Measurements from ENCODE around the gene SARM1.
A peak's percentile ranks its signal among the peaks of the same experiment; 100 is the strongest.

The SARM1 gene

GRCh38 chr17:28371245-28372202, at the start of gene SARM1:
SARM1 (plus strand) TSS chr17:28371694; CDS start chr17:28372033, 339 bp downstream.
- peak within 1 kb of the TSS; percentile 93 for H3K4me3 Mint-ChIP-seq
- peak; percentile 91 for DNase-seq (ENCODE audit: low spot score)
- H3K4me1 Mint-ChIP-seq (ENCODE audit: low read depth) = peaks cover 12% of the 10 kb centered on the region
- H3K27ac Mint-ChIP-seq = peak within 1 kb of the TSS; percentile 93
- H3K36me3 Mint-ChIP-seq (ENCODE audit: low read depth) = peaks cover 2% of the 10 kb centered on the region
- no peaks in the 10 kb centered on the region for H3K9me3 Mint-ChIP-seq
- H3K27me3 Mint-ChIP-seq (ENCODE audit: low read depth) = no peaks in the 10 kb centered on the region

- Mint-ChIP-seq H3K4me1 (ENCODE audit: low read depth) (peaks cover 35% of the 10 kb centered on the region), H3K9me3 (no peaks in the 10 kb centered on the region), H3K4me3 (no peak overlapping the region), H3K36me3 (ENCODE audit: low read depth) (peaks cover 44% of the 10 kb centered on the region), H3K27ac (no peak overlapping the region), H3K27me3 (ENCODE audit: low read depth) (no peaks in the 10 kb centered on the region)
- DNase-seq (ENCODE audit: low spot score) = no peak
Observed at GRCh38 chr17:28324267-28324745, 47.2 kb upstream of the SARM1 start.

- H3K27me3 Mint-ChIP-seq (ENCODE audit: low read depth) = no peaks in the 10 kb centered on the region
- peaks cover 35% of the 10 kb centered on the region for H3K4me1 Mint-ChIP-seq (ENCODE audit: low read depth)
- peak overlapping the region; percentile 17 for H3K27ac Mint-ChIP-seq
- H3K4me3 Mint-ChIP-seq = no peak overlapping the region
- no peaks in the 10 kb centered on the region for H3K9me3 Mint-ChIP-seq
- peaks cover 44% of the 10 kb centered on the region for H3K36me3 Mint-ChIP-seq (ENCODE audit: low read depth)
- DNase-seq (ENCODE audit: low spot score) = no peak
Observed at GRCh38 chr17:28324781-28325180, 46.7 kb upstream of the SARM1 start.

GRCh38 chr17:28325211-28325610, 46.3 kb upstream of the SARM1 start:
- Mint-ChIP-seq H3K4me3 (no peak overlapping the region), H3K9me3 (no peaks in the 10 kb centered on the region), H3K27ac (peak overlapping the region; percentile 17), H3K4me1 (ENCODE audit: low read depth) (peaks cover 31% of the 10 kb centered on the region), H3K36me3 (ENCODE audit: low read depth) (peaks cover 40% of the 10 kb centered on the region), H3K27me3 (ENCODE audit: low read depth) (no peaks in the 10 kb centered on the region)
- DNase-seq (ENCODE audit: low spot score) = no peak

- Mint-ChIP-seq H3K27me3 (ENCODE audit: low read depth) (no peaks in the 10 kb centered on the region), H3K36me3 (ENCODE audit: low read depth) (peaks cover 34% of the 10 kb centered on the region), H3K9me3 (no peaks in the 10 kb centered on the region), H3K27ac (no peak overlapping the region), H3K4me1 (ENCODE audit: low read depth) (peaks cover 23% of the 10 kb centered on the region), H3K4me3 (no peak overlapping the region)
- no peak for DNase-seq (ENCODE audit: low spot score)
Observed at GRCh38 chr17:28326114-28326513, 45.4 kb upstream of the SARM1 start.

- H3K4me3 Mint-ChIP-seq = no peak overlapping the region
- H3K9me3 Mint-ChIP-seq = no peaks in the 10 kb centered on the region
- H3K27me3 Mint-ChIP-seq (ENCODE audit: low read depth) = no peaks in the 10 kb centered on the region
- DNase-seq (ENCODE audit: low spot score) = peak; percentile 30
- no peak overlapping the region for H3K27ac Mint-ChIP-seq
- H3K4me1 Mint-ChIP-seq (ENCODE audit: low read depth) = peaks cover 15% of the 10 kb centered on the region
- peaks cover 31% of the 10 kb centered on the region for H3K36me3 Mint-ChIP-seq (ENCODE audit: low read depth)
Observed at GRCh38 chr17:28327031-28327607, 44.4 kb upstream of the SARM1 start.

- H3K27ac Mint-ChIP-seq = no peak overlapping the region
Observed at GRCh38 chr17:28327709-28328108, 43.8 kb upstream of the SARM1 start.

GRCh38 chr17:28328325-28328724, 43.2 kb upstream of the SARM1 start:
- peaks cover 27% of the 10 kb centered on the region for H3K36me3 Mint-ChIP-seq (ENCODE audit: low read depth)
- H3K4me1 Mint-ChIP-seq (ENCODE audit: low read depth) = peaks cover 8% of the 10 kb centered on the region
- H3K27me3 Mint-ChIP-seq (ENCODE audit: low read depth) = no peaks in the 10 kb centered on the region
- H3K4me3 Mint-ChIP-seq = no peak overlapping the region
- H3K9me3 Mint-ChIP-seq = no peaks in the 10 kb centered on the region
- no peak overlapping the region for H3K27ac Mint-ChIP-seq
- no peak for DNase-seq (ENCODE audit: low spot score)

More at GRCh38 chr17:28327709-28328108, 43.8 kb upstream of the SARM1 start:
- Mint-ChIP-seq H3K27me3 (ENCODE audit: low read depth) (no peaks in the 10 kb centered on the region), H3K9me3 (no peaks in the 10 kb centered on the region), H3K4me1 (ENCODE audit: low read depth) (peaks cover 11% of the 10 kb centered on the region), H3K36me3 (ENCODE audit: low read depth) (peaks cover 29% of the 10 kb centered on the region), H3K4me3 (no peak overlapping the region)
- DNase-seq (ENCODE audit: low spot score) = no peak

- H3K4me3 Mint-ChIP-seq = no peak overlapping the region
Observed at GRCh38 chr17:28330671-28331070, 40.8 kb upstream of the SARM1 start.

GRCh38 chr17:28331891-28332420, 39.5 kb upstream of the SARM1 start:
- Mint-ChIP-seq H3K27me3 (ENCODE audit: low read depth) (no peaks in the 10 kb centered on the region), H3K27ac (no peak overlapping the region), H3K4me3 (no peak overlapping the region), H3K36me3 (ENCODE audit: low read depth) (peaks cover 20% of the 10 kb centered on the region), H3K4me1 (ENCODE audit: low read depth) (peaks cover 24% of the 10 kb centered on the region), H3K9me3 (no peaks in the 10 kb centered on the region)
- no peak for DNase-seq (ENCODE audit: low spot score)

More at GRCh38 chr17:28330671-28331070, 40.8 kb upstream of the SARM1 start:
- H3K9me3 Mint-ChIP-seq = no peaks in the 10 kb centered on the region
- no peak overlapping the region for H3K27ac Mint-ChIP-seq
- DNase-seq (ENCODE audit: low spot score) = no peak
- peaks cover 27% of the 10 kb centered on the region for H3K36me3 Mint-ChIP-seq (ENCODE audit: low read depth)
- H3K27me3 Mint-ChIP-seq (ENCODE audit: low read depth) = no peaks in the 10 kb centered on the region
- peaks cover 17% of the 10 kb centered on the region for H3K4me1 Mint-ChIP-seq (ENCODE audit: low read depth)

- Mint-ChIP-seq H3K36me3 (ENCODE audit: low read depth) (peaks cover 9% of the 10 kb centered on the region), H3K27ac (no peak overlapping the region), H3K9me3 (no peaks in the 10 kb centered on the region), H3K27me3 (ENCODE audit: low read depth) (no peaks in the 10 kb centered on the region), H3K4me3 (no peak overlapping the region), H3K4me1 (ENCODE audit: low read depth) (peaks cover 29% of the 10 kb centered on the region)
- DNase-seq (ENCODE audit: low spot score) = no peak
Observed at GRCh38 chr17:28333083-28333746, 38.3 kb upstream of the SARM1 start.

- Mint-ChIP-seq H3K9me3 (no peaks in the 10 kb centered on the region), H3K4me3 (peak overlapping the region; percentile 96), H3K27me3 (ENCODE audit: low read depth) (no peaks in the 10 kb centered on the region), H3K36me3 (ENCODE audit: low read depth) (peaks cover 2% of the 10 kb centered on the region), H3K27ac (peak overlapping the region; percentile 97), H3K4me1 (ENCODE audit: low read depth) (peaks cover 31% of the 10 kb centered on the region)
- DNase-seq (ENCODE audit: low spot score) = no peak
Observed at GRCh38 chr17:28334171-28334570, 37.3 kb upstream of the SARM1 start.

- Mint-ChIP-seq H3K36me3 (ENCODE audit: low read depth) (peaks cover 2% of the 10 kb centered on the region), H3K9me3 (no peaks in the 10 kb centered on the region), H3K27me3 (ENCODE audit: low read depth) (no peaks in the 10 kb centered on the region), H3K4me1 (ENCODE audit: low read depth) (peaks cover 31% of the 10 kb centered on the region), H3K4me3 (peak overlapping the region; percentile 96), H3K27ac (peak overlapping the region; percentile 97)
- DNase-seq (ENCODE audit: low spot score) = no peak
Observed at GRCh38 chr17:28334666-28335200, 36.8 kb upstream of the SARM1 start.

Measured in T-helper 2 cell treated with Interferon-gamma antibody and Interleukin-4, amounts not matched to agents 5 μg/mL and 100 μg/mL, for 36 hours (primary cell).